A549 treated with dexamethasone at 1 μM for 4 hours (cell line): ENCODE measurements around the gene PCA3. TPM values are rescaled to one million over a fixed set of nuclear protein-coding genes. Genes with fewer than 3 reads are reported as not detected.

Experiments used
- total RNA-seq: library from RNA; stranded (reverse); fragments of 200-300 nt; extraction: Qiagen RNA extraction; gene quantifications from 5 replicates; pipeline ENCODE4 v1.2.3, GENCODE V29; 2022

PCA3 gene
- not detected in 5 replicates for total RNA-seq

DNA sequence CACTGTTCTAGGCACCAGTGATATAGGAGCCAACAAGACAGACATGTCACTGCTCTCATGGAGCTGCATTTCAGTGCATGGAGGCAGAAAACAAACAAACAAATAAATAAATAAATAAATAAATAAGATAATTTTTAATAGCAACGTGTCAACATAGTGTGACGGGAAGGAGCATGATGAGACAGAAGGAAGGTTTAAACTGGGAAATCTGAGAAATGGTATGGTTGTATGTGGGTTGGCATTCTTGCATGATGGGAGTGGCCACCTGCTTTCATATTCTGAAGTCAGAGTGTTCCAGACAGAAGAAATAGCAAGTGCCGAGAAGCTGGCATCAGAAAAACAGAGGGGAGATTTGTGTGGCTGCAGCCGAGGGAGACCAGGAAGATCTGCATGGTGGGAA is at the start of gene PCA3:
PCA3 (plus strand) TSS at position 301 of the 400 bp plus-strand sequence.

Other genes starting within 250 kb of the PCA3 start
- 0.02 to 0.13 TPM (median 0.10 TPM) in 4 of 5 replicates, not detected in the other for gene PRUNE2, start 141.7 kb downstream of the PCA3 start, total RNA-seq